ENCODE measurements around the gene BMP2K. TPM values are rescaled to one million over a fixed set of nuclear protein-coding genes. Genes with fewer than 3 reads are reported as not detected.

Gene BMP2K
- polyA plus RNA-seq, 2 of the 4 experiments (the other 2 are of a cell fraction), result 9.9 to 19.7 TPM

GRCh38 chr4:78766650-78767049 lies 9.5 kb upstream of the BMP2K start (continued):
- TF ChIP-seq KDM5A (IDR thresholded peaks at IDR 0.05) (no peak), ZFP36 (IDR thresholded peaks at IDR 0.05; ENCODE audit: borderline replicate concordance, partially characterized antibody) (no peak), FOSL2 (IDR thresholded peaks at IDR 0.05) (no peak), FOSL2 (CRISPR knock-in tag; IDR thresholded peaks at IDR 0.05) (no peak), GATA3 (IDR thresholded peaks at IDR 0.05; ENCODE audit: borderline replicate concordance) (no peak), RNF2 (IDR thresholded peaks at IDR 0.05; ENCODE audit: borderline replicate concordance, low read depth) (no peak), HES2 (IDR thresholded peaks at IDR 0.05) (no peak), TP53 (CRISPR knock-in tag; IDR thresholded peaks at IDR 0.05) (no peak)

GRCh38 chr4:78767350-78767749 lies 8.8 kb upstream of the BMP2K start:
- no peak overlapping the region for H3K4me3 ChIP-seq
- H3K4me1 ChIP-seq, result no peaks in the 10 kb centered on the region
- H3K9me3 ChIP-seq, result no peaks in the 10 kb centered on the region
- POLR2A ChIA-PET, result interaction anchor here (0.5 kb wide), 1 partner anchor 9 kb away, joined by 4 read pairs; the partner anchor contains the start of gene BMP2K
- CTCF ChIA-PET, result interaction anchor here (0.8 to 1.0 kb wide), 2 partner anchors 17 to 123 kb away, joined by 3 read pairs; no protein-coding TSS in a partner anchor
- no peak for TF ChIP-seq ATOH8 (CRISPR knock-in tag; IDR thresholded peaks at IDR 0.05; ENCODE audit: low read depth)
- no peak for TF ChIP-seq BHLHE40 (IDR thresholded peaks at IDR 0.05; ENCODE audit: low read depth, low read length)
- no peak for TF ChIP-seq JUN (IDR thresholded peaks at IDR 0.05)
- no peak for TF ChIP-seq POLR2A (IDR thresholded peaks at IDR 0.05; ENCODE audit: low read length)
- no peak for TF ChIP-seq TFCP2L1 (CRISPR knock-in tag; IDR thresholded peaks at IDR 0.05)
- TF ChIP-seq MAFK (IDR thresholded peaks at IDR 0.05; ENCODE audit: partially characterized antibody), result no peak
- no peak for TF ChIP-seq ZFP36 (IDR thresholded peaks at IDR 0.05; ENCODE audit: borderline replicate concordance, partially characterized antibody)
- no peak for TF ChIP-seq RCOR1 (IDR thresholded peaks at IDR 0.05; ENCODE audit: low read depth, low read length)
- no peak for TF ChIP-seq CBX8 (IDR thresholded peaks at IDR 0.05)
- no peak for TF ChIP-seq ESRRA (IDR thresholded peaks at IDR 0.05; ENCODE audit: borderline replicate concordance, low read length)
- TF ChIP-seq EHMT2 (IDR thresholded peaks at IDR 0.05; ENCODE audit: low read depth), result no peak
- TF ChIP-seq RFX5 (IDR thresholded peaks at IDR 0.05), result no peak
- TF ChIP-seq RARB (CRISPR knock-in tag; IDR thresholded peaks at IDR 0.05), result no peak
- TF ChIP-seq CHD2 (IDR thresholded peaks at IDR 0.05; ENCODE audit: low read length, partially characterized antibody), result no peak
- TF ChIP-seq HEYL (CRISPR knock-in tag; IDR thresholded peaks at IDR 0.05), result no peak
- TF ChIP-seq, protein P1, sequence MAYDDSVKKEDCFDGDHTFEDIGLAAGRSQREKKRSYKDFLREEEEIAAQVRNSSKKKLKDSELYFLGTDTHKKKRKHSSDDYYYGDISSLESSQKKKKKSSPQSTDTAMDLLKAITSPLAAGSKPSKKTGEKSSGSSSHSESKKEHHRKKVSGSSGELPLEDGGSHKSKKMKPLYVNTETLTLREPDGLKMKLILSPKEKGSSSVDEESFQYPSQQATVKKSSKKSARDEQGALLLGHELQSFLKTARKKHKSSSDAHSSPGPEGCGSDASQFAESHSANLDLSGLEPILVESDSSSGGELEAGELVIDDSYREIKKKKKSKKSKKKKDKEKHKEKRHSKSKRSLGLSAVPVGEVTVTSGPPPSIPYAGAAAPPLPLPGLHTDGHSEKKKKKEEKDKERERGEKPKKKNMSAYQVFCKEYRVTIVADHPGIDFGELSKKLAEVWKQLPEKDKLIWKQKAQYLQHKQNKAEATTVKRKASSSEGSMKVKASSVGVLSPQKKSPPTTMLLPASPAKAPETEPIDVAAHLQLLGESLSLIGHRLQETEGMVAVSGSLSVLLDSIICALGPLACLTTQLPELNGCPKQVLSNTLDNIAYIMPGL (CRISPR knock-in tag; IDR thresholded peaks at IDR 0.05; ENCODE audit: borderline replicate concordance), result no peak
- TF ChIP-seq GATA3 (IDR thresholded peaks at IDR 0.05; ENCODE audit: borderline replicate concordance), result no peak
- no peak for TF ChIP-seq KDM5A (IDR thresholded peaks at IDR 0.05)
- no peak for TF ChIP-seq CHD4 (IDR thresholded peaks at IDR 0.05; ENCODE audit: borderline replicate concordance)
- no peak for TF ChIP-seq FOSB (CRISPR knock-in tag; IDR thresholded peaks at IDR 0.05)
- FAIRE-seq (no peak), ATAC-seq (no peak), DNase-seq (ENCODE audit: low read depth in 1 of 2, low spot score in 1 of 2) (no peak)
- H3K27ac ChIP-seq, result no peak overlapping the region
- no peak overlapping the region for H3K4me2 ChIP-seq

Measured in A549 (cell line).